GM12878 (cell line): ENCODE data around the gene ATG13. TPM values are rescaled to one million over a fixed set of nuclear protein-coding genes. Genes with fewer than 3 reads are reported as not detected.

Experiments used
- ATAC-seq: fragments of 200-7000 bp; cut with Tn5 transposase; 3 replicates; pipeline ENCODE4 v1.9.1; 2020; ENCODE audit warnings: mild to moderate bottlenecking, moderate library complexity
- BruUV-seq: library from RNA; stranded (reverse); fragments of 400-500 nt; replicated peaks from 2 replicates; lab custom pipeline; 2021; lab: Mats Ljungman, UMichigan
- CTCF ChIA-PET: fragments of 300-600 bp; sonication (Branson Sonifier 250); formaldehyde crosslinking; extraction: SDS; loops from one replicate; lab custom pipeline; 2021; ENCODE audit warnings: inconsistent platforms; lab: Yijun Ruan, JAX
- POLR2A ChIA-PET: fragments of 350-600 bp; formaldehyde crosslinking; extraction: SDS; loops from one replicate; lab custom pipeline; 2021; ENCODE audit warnings: inconsistent platforms; lab: Charles Lee
- RAD21 ChIA-PET: fragments of 300-600 bp; sonication (Branson Sonifier 250); formaldehyde crosslinking; loops from one replicate; lab custom pipeline; 2023; ENCODE audit warnings: antibody characterized with exemption; ENCODE audit not compliant: unreplicated experiment; lab: Charles Lee
- SMC1A ChIA-PET: fragments of 300-600 bp; sonication (Branson Sonifier 250); formaldehyde crosslinking; loops from one replicate; lab custom pipeline; 2023; ENCODE audit not compliant: unreplicated experiment, uncharacterized antibody; lab: Charles Lee
- DNase-seq: peaks from one replicate; pipeline ENCODE4 v3.0.0-alpha.2; 2011; ENCODE audit warnings: low read depth, low spot score
- FAIRE-seq: peaks from 3 replicates; lab custom pipeline; 2011; peaks lifted over from hg19 to GRCh38; lab: Jason Lieb, UNC
- H2AFZ ChIP-seq: 2 replicates; pipeline ENCODE4 v1.6.0; 2011; ENCODE audit warnings: low read depth, low read length, control low read depth; ENCODE audit not compliant: control insufficient read depth
- H3K27ac ChIP-seq: 2 replicates; pipeline ENCODE4 v1.5.1; 2011; ENCODE audit warnings: control low read depth; ENCODE audit not compliant: control insufficient read depth, insufficient read depth
- H3K27me3 ChIP-seq, 2 experiments: replicated peaks in 1 of 2; 2 replicates each; pipeline versions ENCODE4 v1.6.0 to v1.6.1; 2011; ENCODE audit warnings: low read length in 1 of 2; ENCODE audit not compliant: control insufficient read depth in 2 of 2, insufficient read depth in 2 of 2
- H3K36me3 ChIP-seq, 2 experiments: 2 replicates each; pipeline ENCODE4 v1.5.1; 2011; ENCODE audit warnings: low read length in 1 of 2; ENCODE audit not compliant: control insufficient read depth in 2 of 2, insufficient read depth in 2 of 2
- H3K4me1 ChIP-seq: 2 replicates; pipeline ENCODE4 v1.6.1; 2011; ENCODE audit warnings: mild to moderate bottlenecking, low read length, moderate library complexity, mixed read lengths; ENCODE audit not compliant: control insufficient read depth, insufficient read depth
- H3K4me2 ChIP-seq: 2 replicates; pipeline ENCODE4 v1.6.0; 2011; ENCODE audit warnings: control low read depth; ENCODE audit not compliant: control insufficient read depth, insufficient read depth
- H3K4me3 ChIP-seq: fragments of 200-600 bp; sonication (generic); 2 replicates; pipeline ENCODE4 v1.5.1; 2016
- H3K79me2 ChIP-seq: 2 replicates; pipeline ENCODE4 v1.6.0; 2011; ENCODE audit warnings: low read length; ENCODE audit not compliant: control insufficient read depth, insufficient read depth
- H3K9ac ChIP-seq: 2 replicates; pipeline ENCODE4 v1.8.0; 2011; ENCODE audit warnings: low read length, control low read depth, mixed read lengths; ENCODE audit not compliant: control insufficient read depth, insufficient read depth
- H3K9me3 ChIP-seq: replicated peaks from 3 replicates; pipeline ENCODE4 v1.5.1; 2011; ENCODE audit warnings: mild to moderate bottlenecking, low read length; ENCODE audit not compliant: control insufficient read depth, insufficient read depth
- H4K20me1 ChIP-seq: 2 replicates; pipeline ENCODE4 v1.6.0; 2011; ENCODE audit not compliant: control insufficient read depth, insufficient read depth
- BHLHE40 ChIP-seq, 2 experiments: fragments of 450-650 bp in 1 of 2; IDR thresholded peaks; 2 replicates each; pipeline ENCODE4 v1.6.1; 2011 to 2017; ENCODE audit warnings: low read depth in 2 of 2, borderline replicate concordance in 1 of 2, improper control_type of control experiment in 1 of 2, low read length in 1 of 2, mild to moderate bottlenecking in 1 of 2
- CBX5 ChIP-seq: sonication (generic); IDR thresholded peaks from 2 replicates; pipeline ENCODE4 v1.6.1; 2016; ENCODE audit warnings: low read depth, moderate library complexity, mild to moderate bottlenecking, inconsistent platforms
- CEBPB ChIP-seq, 2 experiments: fragments of 150-350 bp in 1 of 2; IDR thresholded peaks; 2 replicates each; pipeline ENCODE4 v1.6.1; 2012 to 2014; ENCODE audit warnings: low read depth in 2 of 2, low read length in 2 of 2, borderline replicate concordance in 1 of 2, inconsistent platforms in 1 of 2
- CREM ChIP-seq: IDR thresholded peaks from 2 replicates; pipeline ENCODE4 v1.6.1; 2014; ENCODE audit warnings: antibody characterized with exemption, low read depth
- E2F8 ChIP-seq: fragments of 450-650 bp; IDR thresholded peaks from 2 replicates; pipeline ENCODE4 v1.6.1; 2018; ENCODE audit warnings: mild to moderate bottlenecking, low read depth, moderate library complexity; ENCODE audit not compliant: partially characterized antibody
- EP300 ChIP-seq, 2 experiments: fragments of 150-350 bp in 1 of 2; IDR thresholded peaks; 2 replicates each; pipeline ENCODE4 v1.6.1; 2011 to 2012; ENCODE audit warnings: low read depth in 2 of 2, low read length in 2 of 2, borderline replicate concordance in 1 of 2, improper control_type of control experiment in 1 of 2, inconsistent platforms in 1 of 2; ENCODE audit not compliant: control insufficient read depth in 1 of 2
- MEF2B ChIP-seq: fragments of 450-650 bp; IDR thresholded peaks from 2 replicates; pipeline ENCODE4 v1.6.1; 2018; ENCODE audit warnings: mild to moderate bottlenecking, moderate library complexity; ENCODE audit not compliant: partially characterized antibody, poor library complexity, severe bottlenecking
- NKRF ChIP-seq: fragments of 450-650 bp; conservative IDR thresholded peaks from 2 replicates; pipeline ENCODE4 v1.6.1; 2017; ENCODE audit warnings: mild to moderate bottlenecking, moderate library complexity
- POU2F2 ChIP-seq: IDR thresholded peaks from 3 replicates; pipeline ENCODE4 v1.6.1; 2011; ENCODE audit warnings: low read depth, mild to moderate bottlenecking, low read length, borderline replicate concordance
- RB1 ChIP-seq: fragments of 450-650 bp; formaldehyde crosslinking; IDR thresholded peaks from 2 replicates; pipeline ENCODE4 v1.6.1; 2017; ENCODE audit warnings: mild to moderate bottlenecking, borderline replicate concordance
- TCF7 ChIP-seq: IDR thresholded peaks from 2 replicates; pipeline ENCODE4 v1.6.1; 2014; ENCODE audit warnings: antibody characterized with exemption, borderline replicate concordance
- USF2 ChIP-seq: IDR thresholded peaks from 2 replicates; pipeline ENCODE4 v1.6.1; 2011; ENCODE audit warnings: low read depth, low read length, improper control_type of control experiment, borderline replicate concordance
- YY1 ChIP-seq: IDR thresholded peaks from 2 replicates; pipeline ENCODE4 v1.6.1; 2011; ENCODE audit warnings: low read depth, mild to moderate bottlenecking, low read length
- ZNF217 ChIP-seq: fragments of 450-650 bp; IDR thresholded peaks from 2 replicates; pipeline ENCODE4 v1.6.1; 2017; ENCODE audit warnings: antibody characterized with exemption, mild to moderate bottlenecking
- ZSCAN29 ChIP-seq: fragments of 450-650 bp; IDR thresholded peaks from 2 replicates; pipeline ENCODE4 v1.6.1; 2017; ENCODE audit warnings: mild to moderate bottlenecking, moderate library complexity
- WGBS: methylation state at CpG from one replicate; pipeline ENCODE4 v1.1.6; 2016; ENCODE audit warnings: low lambda C conversion rate; ENCODE audit not compliant: insufficient replicate concordance, insufficient coverage; ENCODE audit errors: missing lambda C conversion rate; 5-methylcytosine and 5-hydroxymethylcytosine counted together
- in situ Hi-C: fragments of 300-500 bp; cut with MboI; formaldehyde crosslinking; loops from 9 replicates; pipeline ENCODE4 v1.14.3; 2018; ENCODE audit warnings: mixed read lengths
- intact Hi-C: fragments of 100-400 bp; cut with micrococcal nuclease; formaldehyde crosslinking; loops from one replicate; pipeline ENCODE4 v1.14.2; 2022; ENCODE audit not compliant: unreplicated experiment
- polyA plus RNA-seq, 11 experiments: library from polyadenylated mRNA; depleted of rRNA in 4 of 11; unstranded in 6 of 11; stranded (reverse) in 5 of 11; fragments of >200 nt; fragmentation: Nextera tagmentation in 4 of 11; fragmentation: Illumina TruSeq in 1 of 11; extraction: Ambion mirVana in 4 of 11; extraction: Trizol in 1 of 11; gene quantifications; 1 replicate in 1 of 11; 2 replicates in 10 of 11; pipeline versions ENCODE4 v1.2.1 to v1.2.3, GENCODE V29; 2011 to 2016; ENCODE audit warnings: inconsistent platforms in 2 of 11, missing spikeins in 2 of 11, low read depth in 1 of 11
- total RNA-seq, 4 experiments: library from RNA; depleted of rRNA in 3 of 4; stranded (reverse); fragments of >200 nt in 3 of 4; fragmentation: Illumina TruSeq in 1 of 4; extraction: Trizol in 1 of 4; gene quantifications; 2 replicates each; pipeline versions ENCODE4 v1.2.1 to v1.2.3, GENCODE V29; 2013 to 2021
- TF ChIP-seq, protein P1 (sequence below): fragments of 450-650 bp; IDR thresholded peaks from 2 replicates; pipeline ENCODE4 v1.6.1; 2017; ENCODE audit warnings: borderline replicate concordance

ATG13 gene
- total and polyA plus RNA-seq, 10 of the 15 experiments (the other 5 are each of a cell fraction or from before 2014, with no cell fraction given): 10.9 to 61.6 (median 50.9) TPM

DNA sequence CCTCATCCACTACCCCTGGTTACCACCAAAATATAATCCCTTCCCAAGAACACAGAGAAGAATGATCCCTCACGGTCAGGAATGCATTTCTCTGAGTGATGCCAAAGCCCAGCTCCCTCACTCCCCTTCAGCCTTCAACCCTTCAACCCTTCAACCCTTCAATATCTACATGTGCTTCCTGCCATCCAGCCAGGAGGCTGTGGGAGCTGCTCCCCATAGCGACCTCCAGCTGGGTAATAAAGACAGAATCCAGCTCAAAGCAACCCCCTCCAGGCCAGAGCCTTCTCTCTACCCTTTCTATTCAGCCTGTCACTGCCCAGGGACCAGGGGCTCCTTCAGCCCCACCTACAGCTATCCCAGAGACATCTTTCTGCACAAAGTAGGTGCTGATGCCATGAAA, 80.4 kb downstream of the ATG13 start:
- no peak overlapping the region for H3K4me2 ChIP-seq
- no peaks in the 10 kb centered on the region; the same call in 1 of the 2 replicates for H4K20me1 ChIP-seq
- POLR2A ChIA-PET: interaction anchor here (1.2 kb wide), 1 partner anchor 8 kb away, joined by 3 read pairs; no protein-coding TSS in a partner anchor
- 69% methylated on average over 2 of the region's 2 CpGs for WGBS
- ATAC-seq (no peak), FAIRE-seq (no peak)
- no peaks in the 10 kb centered on the region for H3K9me3 ChIP-seq
- H3K9ac ChIP-seq: no peak overlapping the region
- BruUV-seq: no TSS peak
- SMC1A ChIA-PET: no interaction called here
- peaks cover 26% of the 10 kb centered on the region for H3K79me2 ChIP-seq
- TF ChIP-seq, protein P1, sequence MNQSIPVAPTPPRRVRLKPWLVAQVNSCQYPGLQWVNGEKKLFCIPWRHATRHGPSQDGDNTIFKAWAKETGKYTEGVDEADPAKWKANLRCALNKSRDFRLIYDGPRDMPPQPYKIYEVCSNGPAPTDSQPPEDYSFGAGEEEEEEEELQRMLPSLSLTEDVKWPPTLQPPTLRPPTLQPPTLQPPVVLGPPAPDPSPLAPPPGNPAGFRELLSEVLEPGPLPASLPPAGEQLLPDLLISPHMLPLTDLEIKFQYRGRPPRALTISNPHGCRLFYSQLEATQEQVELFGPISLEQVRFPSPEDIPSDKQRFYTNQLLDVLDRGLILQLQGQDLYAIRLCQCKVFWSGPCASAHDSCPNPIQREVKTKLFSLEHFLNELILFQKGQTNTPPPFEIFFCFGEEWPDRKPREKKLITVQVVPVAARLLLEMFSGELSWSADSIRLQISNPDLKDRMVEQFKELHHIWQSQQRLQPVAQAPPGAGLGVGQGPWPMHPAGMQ: no peak
- TF ChIP-seq TCF7 (no peak), E2F8 (no peak), YY1 (no peak), MEF2B (no peak), BHLHE40 (IDR thresholded peaks at IDR 0.05; ENCODE audit: borderline replicate concordance in 1 of 2, low read depth in 2 of 2, low read length in 1 of 2) (no peak), POU2F2 (no peak), ZSCAN29 (no peak), USF2 (no peak), CBX5 (no peak), NKRF (no peak), RB1 (no peak), CREM (no peak), ZNF217 (no peak), EP300 (IDR thresholded peaks at IDR 0.05; ENCODE audit: borderline replicate concordance in 1 of 2, control insufficient read depth in 1 of 2, low read depth in 2 of 2, low read length in 2 of 2) (no peak), CEBPB (IDR thresholded peaks at IDR 0.05; ENCODE audit: borderline replicate concordance in 1 of 2, low read depth in 2 of 2, low read length in 2 of 2) (no peak)
- TF ChIP-seq, all 136 proteins: peak for 0
- RAD21 ChIA-PET: interaction anchor here (1.1 kb wide), 1 partner anchor 679 kb away, joined by 3 read pairs; no protein-coding TSS in a partner anchor
- H3K27me3 ChIP-seq: no peaks in the 10 kb centered on the region
- H2AFZ ChIP-seq: no peak overlapping the region
- peaks cover 7 to 10% of the 10 kb centered on the region in 2 experiments; a peak in 3 of 4 replicates for H3K36me3 ChIP-seq
- DNase-seq: no peak
- CTCF ChIA-PET: no interaction called here
- H3K4me3 ChIP-seq: no peak overlapping the region
- in situ Hi-C loops: no loop called here
- intact Hi-C loops: no loop called here
- H3K4me1 ChIP-seq: peaks cover 4% of the 10 kb centered on the region
- H3K27ac ChIP-seq: no peak overlapping the region
